GM21360 (cell line): ENCODE data around the gene PDK4.
"Not testable (repeated sequence)": the region's sequence is repeated elsewhere in the genome, so short reads cannot be mapped to it uniquely, and the experiment has no call there.

Source experiments
- ATAC-seq: cut with Tn5 transposase; IDR thresholded peaks from one replicate; pipeline ENCODE4 v1.9.1; 2021; ENCODE audit warnings: mild to moderate bottlenecking, moderate library complexity; ENCODE audit not compliant: unreplicated experiment

PDK4 gene

GRCh38 chr7:95605275-95605674 is 9.0 kb upstream of the PDK4 start:
- no peak for ATAC-seq

- not testable (repeated sequence) for ATAC-seq
Measured at GRCh38 chr7:95604811-95605210, 8.5 kb upstream of the PDK4 start.

- not testable (repeated sequence) for ATAC-seq
Measured at GRCh38 chr7:95604397-95604796, 8.1 kb upstream of the PDK4 start.

- no peak for ATAC-seq
Measured at GRCh38 chr7:95602421-95602820, 6.1 kb upstream of the PDK4 start.

- ATAC-seq = no peak
Measured at GRCh38 chr7:95601316-95601715, 5.0 kb upstream of the PDK4 start.

- no peak for ATAC-seq
Measured at GRCh38 chr7:95599069-95599468, 2.8 kb upstream of the PDK4 start.

GRCh38 chr7:95598511-95598910 is 2.2 kb upstream of the PDK4 start:
- no peak for ATAC-seq

- ATAC-seq = no peak
Measured at GRCh38 chr7:95595746-95596197, 544 bp downstream of the PDK4 start.

GRCh38 chr7:95594185-95594584 is 2.1 kb downstream of the PDK4 start:
- ATAC-seq = no peak

GRCh38 chr7:95593343-95593742 is 3.0 kb downstream of the PDK4 start:
- no peak for ATAC-seq

GRCh38 chr7:95592570-95592969 is 3.7 kb downstream of the PDK4 start:
- ATAC-seq = no peak

GRCh38 chr7:95590387-95591248 is 5.7 kb downstream of the PDK4 start:
- ATAC-seq = no peak

- ATAC-seq = no peak
Measured at GRCh38 chr7:95589766-95590165, 6.5 kb downstream of the PDK4 start.

- no peak for ATAC-seq
Measured at GRCh38 chr7:95589031-95589430, 7.3 kb downstream of the PDK4 start.

- ATAC-seq = no peak
Measured at GRCh38 chr7:95586951-95587301, 9.4 kb downstream of the PDK4 start.

- ATAC-seq = no peak
Measured at GRCh38 chr7:95585426-95585789, 10.9 kb downstream of the PDK4 start.

GRCh38 chr7:95584769-95585425 is 11.4 kb downstream of the PDK4 start:
- no peak for ATAC-seq

- no peak for ATAC-seq
Measured at GRCh38 chr7:95583834-95584621, 12.3 kb downstream of the PDK4 start.

GRCh38 chr7:95582578-95583293 is 13.6 kb downstream of the PDK4 start:
- ATAC-seq = no peak

- no peak for ATAC-seq
Measured at GRCh38 chr7:95581467-95581866, 14.8 kb downstream of the PDK4 start.

- no peak for ATAC-seq
Measured at GRCh38 chr7:95579318-95579717, 17.0 kb downstream of the PDK4 start.
